ENCODE data around the gene MAT1A. TPM values are rescaled to one million over a fixed set of nuclear protein-coding genes. Genes with fewer than 3 reads are reported as not detected.

The MAT1A gene
- total RNA-seq (2014; rRNA removed; shearing (Covaris generic)): 6.5 and 8.0 TPM in 2 replicates
- polyA plus RNA-seq (2016; fragmentation: Nextera tagmentation; extraction: Ambion mirVana): 0.97 and 1.3 TPM in 2 replicates
- long read RNA-seq, partial matches to known transcripts: 0 of 1 reads
- long read RNA-seq, other reads (novel, unspliced or antisense): 0 of 1 reads

GRCh38 chr10:80289451-80290287 is at the start of gene MAT1A:
TSS of gene MAT1A (minus strand) at chr10:80289658. CDS start at chr10:80289423, 235 bp downstream.
- peak within 1 kb of the TSS; percentile 31; the same call in 1 of the 2 replicates for H3K4me2 ChIP-seq
- peak within 1 kb of the TSS; percentile 24 for H3K4me3 ChIP-seq
- H3K4me1 ChIP-seq (ENCODE audit: insufficient read depth): 0 out of 2 replicates have a peak, but pooled peaks cover 8% of the 10 kb centered on the region
- Mint-ChIP-seq H3K27me3 (ENCODE audit: insufficient read depth, low read depth, poor library complexity) (peaks cover 8% of the 10 kb centered on the region), H3K4me1 (peaks cover 9% of the 10 kb centered on the region), H3K9me3 (no peaks in the 10 kb centered on the region), H3K36me3 (ENCODE audit: low read depth) (no peaks in the 10 kb centered on the region), H3K27ac (peak within 1 kb of the TSS; percentile 65; the same call in 1 of the 2 replicates), H3K4me3 (peak within 1 kb of the TSS; percentile 59)
- no peak within 1 kb of the TSS for H3K27ac ChIP-seq (ENCODE audit: low read depth)
- peak within 1 kb of the TSS; percentile 84; the same call in 1 of the 2 replicates for H2AFZ ChIP-seq
- no peaks in the 10 kb centered on the region for H4K20me1 ChIP-seq (replicated peaks; ENCODE audit: insufficient read depth)
- DNase-seq (ENCODE audit: low spot score) (peak; percentile 85), ATAC-seq (peak; percentile 91)
- peaks cover 5% of the 10 kb centered on the region; the same call in 1 of the 2 replicates for H3K9me2 ChIP-seq (ENCODE audit: insufficient read depth)
- H3F3A ChIP-seq (replicated peaks; ENCODE audit: low read depth): no peaks in the 10 kb centered on the region
- H3K79me2 ChIP-seq (replicated peaks; ENCODE audit: insufficient read depth): no peaks in the 10 kb centered on the region
- no peaks in the 10 kb centered on the region for H3K36me3 ChIP-seq (ENCODE audit: insufficient read depth)
- no peaks in the 10 kb centered on the region for H3K27me3 ChIP-seq (ENCODE audit: insufficient read depth)
- TF ChIP-seq, protein P1, sequence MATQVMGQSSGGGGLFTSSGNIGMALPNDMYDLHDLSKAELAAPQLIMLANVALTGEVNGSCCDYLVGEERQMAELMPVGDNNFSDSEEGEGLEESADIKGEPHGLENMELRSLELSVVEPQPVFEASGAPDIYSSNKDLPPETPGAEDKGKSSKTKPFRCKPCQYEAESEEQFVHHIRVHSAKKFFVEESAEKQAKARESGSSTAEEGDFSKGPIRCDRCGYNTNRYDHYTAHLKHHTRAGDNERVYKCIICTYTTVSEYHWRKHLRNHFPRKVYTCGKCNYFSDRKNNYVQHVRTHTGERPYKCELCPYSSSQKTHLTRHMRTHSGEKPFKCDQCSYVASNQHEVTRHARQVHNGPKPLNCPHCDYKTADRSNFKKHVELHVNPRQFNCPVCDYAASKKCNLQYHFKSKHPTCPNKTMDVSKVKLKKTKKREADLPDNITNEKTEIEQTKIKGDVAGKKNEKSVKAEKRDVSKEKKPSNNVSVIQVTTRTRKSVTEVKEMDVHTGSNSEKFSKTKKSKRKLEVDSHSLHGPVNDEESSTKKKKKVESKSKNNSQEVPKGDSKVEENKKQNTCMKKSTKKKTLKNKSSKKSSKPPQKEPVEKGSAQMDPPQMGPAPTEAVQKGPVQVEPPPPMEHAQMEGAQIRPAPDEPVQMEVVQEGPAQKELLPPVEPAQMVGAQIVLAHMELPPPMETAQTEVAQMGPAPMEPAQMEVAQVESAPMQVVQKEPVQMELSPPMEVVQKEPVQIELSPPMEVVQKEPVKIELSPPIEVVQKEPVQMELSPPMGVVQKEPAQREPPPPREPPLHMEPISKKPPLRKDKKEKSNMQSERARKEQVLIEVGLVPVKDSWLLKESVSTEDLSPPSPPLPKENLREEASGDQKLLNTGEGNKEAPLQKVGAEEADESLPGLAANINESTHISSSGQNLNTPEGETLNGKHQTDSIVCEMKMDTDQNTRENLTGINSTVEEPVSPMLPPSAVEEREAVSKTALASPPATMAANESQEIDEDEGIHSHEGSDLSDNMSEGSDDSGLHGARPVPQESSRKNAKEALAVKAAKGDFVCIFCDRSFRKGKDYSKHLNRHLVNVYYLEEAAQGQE (IDR thresholded peaks at IDR 0.05; ENCODE audit: unreplicated experiment): no peak
- no peak for TF ChIP-seq POLR2AphosphoS5 (IDR thresholded peaks at IDR 0.05; ENCODE audit: low read depth)
- peak; percentile 41 to 52; a peak in 2 of 4 replicates for TF ChIP-seq CTCF (conservative IDR thresholded peaks at IDR 0.05; ENCODE audit: low read depth in 2 of 2)
- TF ChIP-seq NANOG (IDR thresholded peaks at IDR 0.05; ENCODE audit: borderline replicate concordance): no peak
- no peak for TF ChIP-seq EZH2phosphoT487 (IDR thresholded peaks at IDR 0.05; ENCODE audit: unreplicated experiment)
- no peak; the same call in 1 of the 2 replicates for TF ChIP-seq ZNF114 (CRISPR knock-in tag; IDR thresholded peaks at IDR 0.05)
- no peak for TF ChIP-seq ZNF331 (CRISPR knock-in tag; IDR thresholded peaks at IDR 0.05; ENCODE audit: low read depth)
- no peak for TF ChIP-seq STAT1 (IDR thresholded peaks at IDR 0.05; ENCODE audit: unreplicated experiment)
- no peak for TF ChIP-seq JUNB (IDR thresholded peaks at IDR 0.05; ENCODE audit: unreplicated experiment)
- no peak for TF ChIP-seq CREB1 (CRISPR knock-in tag; IDR thresholded peaks at IDR 0.05; ENCODE audit: low read depth)
- TF ChIP-seq, protein P2, sequence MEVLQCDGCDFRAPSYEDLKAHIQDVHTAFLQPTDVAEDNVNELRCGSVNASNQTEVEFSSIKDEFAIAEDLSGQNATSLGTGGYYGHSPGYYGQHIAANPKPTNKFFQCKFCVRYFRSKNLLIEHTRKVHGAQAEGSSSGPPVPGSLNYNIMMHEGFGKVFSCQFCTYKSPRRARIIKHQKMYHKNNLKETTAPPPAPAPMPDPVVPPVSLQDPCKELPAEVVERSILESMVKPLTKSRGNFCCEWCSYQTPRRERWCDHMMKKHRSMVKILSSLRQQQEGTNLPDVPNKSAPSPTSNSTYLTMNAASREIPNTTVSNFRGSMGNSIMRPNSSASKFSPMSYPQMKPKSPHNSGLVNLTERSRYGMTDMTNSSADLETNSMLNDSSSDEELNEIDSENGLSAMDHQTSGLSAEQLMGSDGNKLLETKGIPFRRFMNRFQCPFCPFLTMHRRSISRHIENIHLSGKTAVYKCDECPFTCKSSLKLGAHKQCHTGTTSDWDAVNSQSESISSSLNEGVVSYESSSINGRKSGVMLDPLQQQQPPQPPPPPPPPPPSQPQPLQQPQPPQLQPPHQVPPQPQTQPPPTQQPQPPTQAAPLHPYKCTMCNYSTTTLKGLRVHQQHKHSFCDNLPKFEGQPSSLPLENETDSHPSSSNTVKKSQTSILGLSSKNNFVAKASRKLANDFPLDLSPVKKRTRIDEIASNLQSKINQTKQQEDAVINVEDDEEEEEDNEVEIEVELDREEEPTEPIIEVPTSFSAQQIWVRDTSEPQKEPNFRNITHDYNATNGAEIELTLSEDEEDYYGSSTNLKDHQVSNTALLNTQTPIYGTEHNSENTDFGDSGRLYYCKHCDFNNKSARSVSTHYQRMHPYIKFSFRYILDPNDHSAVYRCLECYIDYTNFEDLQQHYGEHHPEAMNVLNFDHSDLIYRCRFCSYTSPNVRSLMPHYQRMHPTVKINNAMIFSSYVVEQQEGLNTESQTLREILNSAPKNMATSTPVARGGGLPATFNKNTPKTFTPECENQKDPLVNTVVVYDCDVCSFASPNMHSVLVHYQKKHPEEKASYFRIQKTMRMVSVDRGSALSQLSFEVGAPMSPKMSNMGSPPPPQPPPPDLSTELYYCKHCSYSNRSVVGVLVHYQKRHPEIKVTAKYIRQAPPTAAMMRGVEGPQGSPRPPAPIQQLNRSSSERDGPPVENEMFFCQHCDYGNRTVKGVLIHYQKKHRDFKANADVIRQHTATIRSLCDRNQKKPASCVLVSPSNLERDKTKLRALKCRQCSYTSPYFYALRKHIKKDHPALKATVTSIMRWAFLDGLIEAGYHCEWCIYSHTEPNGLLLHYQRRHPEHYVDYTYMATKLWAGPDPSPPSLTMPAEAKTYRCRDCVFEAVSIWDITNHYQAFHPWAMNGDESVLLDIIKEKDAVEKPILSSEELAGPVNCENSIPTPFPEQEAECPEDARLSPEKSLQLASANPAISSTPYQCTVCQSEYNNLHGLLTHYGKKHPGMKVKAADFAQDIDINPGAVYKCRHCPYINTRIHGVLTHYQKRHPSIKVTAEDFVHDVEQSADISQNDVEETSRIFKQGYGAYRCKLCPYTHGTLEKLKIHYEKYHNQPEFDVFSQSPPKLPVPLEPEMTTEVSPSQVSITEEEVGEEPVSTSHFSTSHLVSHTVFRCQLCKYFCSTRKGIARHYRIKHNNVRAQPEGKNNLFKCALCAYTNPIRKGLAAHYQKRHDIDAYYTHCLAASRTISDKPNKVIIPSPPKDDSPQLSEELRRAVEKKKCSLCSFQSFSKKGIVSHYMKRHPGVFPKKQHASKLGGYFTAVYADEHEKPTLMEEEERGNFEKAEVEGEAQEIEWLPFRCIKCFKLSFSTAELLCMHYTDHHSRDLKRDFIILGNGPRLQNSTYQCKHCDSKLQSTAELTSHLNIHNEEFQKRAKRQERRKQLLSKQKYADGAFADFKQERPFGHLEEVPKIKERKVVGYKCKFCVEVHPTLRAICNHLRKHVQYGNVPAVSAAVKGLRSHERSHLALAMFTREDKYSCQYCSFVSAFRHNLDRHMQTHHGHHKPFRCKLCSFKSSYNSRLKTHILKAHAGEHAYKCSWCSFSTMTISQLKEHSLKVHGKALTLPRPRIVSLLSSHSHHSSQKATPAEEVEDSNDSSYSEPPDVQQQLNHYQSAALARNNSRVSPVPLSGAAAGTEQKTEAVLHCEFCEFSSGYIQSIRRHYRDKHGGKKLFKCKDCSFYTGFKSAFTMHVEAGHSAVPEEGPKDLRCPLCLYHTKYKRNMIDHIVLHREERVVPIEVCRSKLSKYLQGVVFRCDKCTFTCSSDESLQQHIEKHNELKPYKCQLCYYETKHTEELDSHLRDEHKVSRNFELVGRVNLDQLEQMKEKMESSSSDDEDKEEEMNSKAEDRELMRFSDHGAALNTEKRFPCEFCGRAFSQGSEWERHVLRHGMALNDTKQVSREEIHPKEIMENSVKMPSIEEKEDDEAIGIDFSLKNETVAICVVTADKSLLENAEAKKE (CRISPR knock-in tag; IDR thresholded peaks at IDR 0.05): peak; percentile 40; the same call in 1 of the 2 replicates
